ENCODE results near the gene STIP1.

The STIP1 gene

DNA sequence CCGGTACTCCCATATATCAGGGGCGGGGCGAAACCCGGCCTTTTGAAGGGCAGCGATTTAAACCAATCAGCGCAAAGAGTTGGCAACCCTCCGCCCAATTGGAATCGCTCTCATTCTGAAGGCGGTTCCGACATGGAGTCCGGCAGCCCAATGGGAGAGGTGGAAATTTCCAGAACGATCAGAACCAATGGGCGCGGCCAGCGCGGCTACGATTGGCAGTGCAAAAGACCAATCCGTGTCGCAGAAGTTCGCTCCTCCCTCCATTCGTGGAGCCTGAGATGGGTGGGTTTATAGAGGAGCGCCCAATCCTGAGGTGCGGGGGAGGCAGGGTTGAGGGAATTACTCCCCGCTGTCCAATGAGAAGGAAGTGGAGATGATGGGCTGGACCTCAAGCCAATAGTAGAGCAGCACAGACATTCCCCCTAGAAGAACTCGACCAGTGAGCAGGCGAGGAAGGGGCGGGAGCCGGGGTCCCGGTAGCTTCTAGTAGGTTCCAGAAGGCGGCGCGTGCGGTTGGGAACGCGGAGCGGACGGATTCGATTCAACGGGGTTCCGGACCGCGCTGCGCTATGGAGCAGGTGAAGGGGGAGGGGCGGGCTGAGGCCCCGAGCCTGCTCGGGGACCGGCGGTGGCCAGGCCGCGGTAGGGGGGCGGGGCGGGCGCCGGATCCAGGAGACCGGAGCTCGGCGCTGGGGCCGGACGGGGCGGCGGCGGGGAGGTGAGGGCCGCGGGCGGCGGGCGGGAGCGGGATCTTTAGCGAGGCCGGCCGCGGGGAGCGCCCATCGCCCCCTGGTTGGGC lies at the start of gene STIP1:
TSS of gene STIP1 (plus strand) at position 479 of the 799 bp plus-strand sequence. CDS start at position 570, 91 bp downstream.
- peak; percentile 96 to 99 for DNase-seq (ENCODE audit: extremely low read depth in 1 of 2, low read depth in 1 of 2)

DNA sequence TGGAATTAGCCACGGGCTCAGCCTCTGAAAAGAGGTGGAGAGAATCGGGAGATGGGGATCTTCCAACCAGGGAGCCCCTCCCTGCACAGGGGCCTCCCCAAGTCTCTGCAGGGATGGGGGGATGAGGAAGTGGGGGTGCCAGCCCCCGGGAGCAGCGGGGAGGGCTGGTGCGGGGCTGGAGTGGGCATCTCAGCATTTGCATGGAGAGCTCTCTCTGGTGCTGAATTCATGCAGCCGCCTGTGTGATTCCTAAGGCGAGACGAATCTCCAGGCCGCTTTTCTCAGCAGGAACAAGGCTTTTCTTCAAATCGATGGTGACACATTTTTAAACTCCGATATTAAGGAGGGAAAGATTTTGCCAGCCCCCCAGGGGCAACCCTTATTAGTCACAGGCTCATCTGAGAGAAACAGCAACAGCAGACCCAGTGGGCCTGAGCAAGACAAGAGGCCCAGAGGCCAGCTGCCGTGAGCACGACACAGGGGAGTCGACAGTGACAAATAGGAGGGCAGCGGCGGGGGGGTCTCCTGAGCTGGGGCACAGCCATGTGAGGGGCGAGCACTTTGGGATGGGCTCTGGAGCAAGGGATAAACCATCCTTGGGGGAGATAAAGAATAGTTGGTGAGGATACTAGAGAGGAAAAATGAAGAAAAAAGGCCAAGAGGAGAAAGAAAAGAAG lies 49.1 kb upstream of the STIP1 start:
- DNase-seq (ENCODE audit: extremely low read depth in 1 of 2, low read depth in 1 of 2) = no peak

DNA sequence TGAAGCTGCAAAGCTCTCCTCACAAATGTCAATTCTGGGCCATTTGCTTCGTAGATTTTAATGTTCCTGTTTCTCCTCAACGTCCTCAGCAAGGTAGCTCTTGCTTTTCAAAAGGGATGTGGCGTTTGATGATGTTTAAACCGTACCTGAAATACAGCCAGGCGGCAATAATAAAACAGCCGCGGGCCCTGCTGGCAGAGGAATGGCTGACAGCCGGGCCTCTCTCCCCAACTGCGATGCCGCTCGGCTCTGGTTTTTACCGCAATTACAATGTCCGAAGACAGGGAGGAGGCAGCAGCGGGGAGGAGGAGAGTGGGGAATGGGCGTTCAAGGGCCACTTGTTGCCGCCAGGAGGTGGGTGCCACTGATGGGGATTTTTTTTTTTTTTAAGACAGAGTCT lies 47.6 kb upstream of the STIP1 start:
- no peak for DNase-seq (ENCODE audit: extremely low read depth in 1 of 2, low read depth in 1 of 2)

DNA sequence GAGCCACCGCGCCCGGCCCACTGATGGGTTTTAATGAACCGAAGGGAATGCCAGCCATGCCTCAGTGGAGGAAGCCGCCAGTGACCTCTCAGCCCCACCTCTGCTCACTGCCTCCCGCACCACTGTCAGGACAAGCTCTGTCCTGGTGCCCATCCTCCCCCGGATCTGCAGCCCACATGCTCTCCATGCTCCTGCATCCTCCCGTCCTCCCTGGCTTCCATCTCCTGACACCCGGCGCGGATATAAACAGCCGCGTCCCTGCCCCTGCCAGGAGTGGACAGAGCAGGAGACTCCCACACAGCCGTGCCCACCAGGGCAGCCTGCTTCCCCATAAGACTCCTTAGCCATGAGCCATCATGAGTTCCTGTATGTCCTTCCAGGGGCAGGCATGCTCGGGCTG lies 46.9 kb upstream of the STIP1 start:
- DNase-seq (ENCODE audit: extremely low read depth in 1 of 2, low read depth in 1 of 2) = no peak

DNA sequence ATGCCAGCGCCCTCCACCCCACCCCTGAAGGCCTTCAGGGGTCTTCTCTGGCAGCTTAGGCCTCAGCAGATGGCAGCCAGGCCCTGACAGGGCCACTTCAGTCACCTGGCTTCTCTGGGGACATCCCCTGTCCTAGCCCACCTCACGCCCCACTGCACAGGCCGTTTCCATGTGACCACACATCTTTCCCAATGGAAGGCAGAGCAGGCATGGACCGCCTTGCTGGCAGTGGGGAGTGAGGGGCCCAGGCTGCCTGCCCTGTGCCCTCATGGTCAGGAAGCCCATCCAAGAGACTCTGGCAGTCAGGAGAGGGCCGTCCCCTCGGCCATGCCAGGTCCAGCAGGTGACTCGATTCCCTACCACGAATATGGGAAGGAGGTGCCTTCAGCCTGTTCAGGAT lies 45.9 kb upstream of the STIP1 start:
- no peak for DNase-seq (ENCODE audit: extremely low read depth in 1 of 2, low read depth in 1 of 2)

DNA sequence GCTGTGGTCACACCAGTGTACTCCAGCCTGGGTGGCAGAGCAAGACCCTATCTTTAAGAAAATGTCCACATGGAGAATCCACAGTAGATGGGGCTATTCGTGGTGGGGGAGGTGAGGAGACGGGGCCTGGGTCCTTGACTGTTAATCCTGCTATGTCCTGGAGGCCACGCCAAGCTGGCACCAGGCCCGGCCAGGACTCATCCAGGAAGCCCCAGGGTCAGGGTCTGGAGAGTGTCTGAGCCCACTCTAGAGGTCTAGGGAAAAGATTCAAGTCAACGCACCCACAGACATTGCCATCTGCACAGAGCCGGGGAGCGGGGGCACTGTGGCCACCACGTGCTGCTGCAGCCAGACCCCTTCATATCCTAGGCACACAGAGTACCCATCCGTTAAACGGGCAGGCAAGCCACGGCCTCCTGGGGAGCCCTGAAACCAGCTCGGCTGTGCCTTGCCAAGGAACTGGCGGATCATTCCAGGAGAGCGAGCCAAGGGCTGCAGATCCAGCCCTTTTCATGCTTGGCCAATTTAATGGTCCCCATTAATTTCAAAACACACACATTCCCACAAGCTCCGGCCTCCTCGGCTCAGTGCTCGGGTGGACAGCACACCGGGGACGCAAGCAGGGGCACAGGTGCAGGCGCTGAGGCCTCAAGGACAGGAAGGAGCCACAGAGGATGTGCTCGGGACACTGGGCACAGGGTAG lies 44.7 kb upstream of the STIP1 start:
- DNase-seq (ENCODE audit: extremely low read depth in 1 of 2, low read depth in 1 of 2) = no peak

DNA sequence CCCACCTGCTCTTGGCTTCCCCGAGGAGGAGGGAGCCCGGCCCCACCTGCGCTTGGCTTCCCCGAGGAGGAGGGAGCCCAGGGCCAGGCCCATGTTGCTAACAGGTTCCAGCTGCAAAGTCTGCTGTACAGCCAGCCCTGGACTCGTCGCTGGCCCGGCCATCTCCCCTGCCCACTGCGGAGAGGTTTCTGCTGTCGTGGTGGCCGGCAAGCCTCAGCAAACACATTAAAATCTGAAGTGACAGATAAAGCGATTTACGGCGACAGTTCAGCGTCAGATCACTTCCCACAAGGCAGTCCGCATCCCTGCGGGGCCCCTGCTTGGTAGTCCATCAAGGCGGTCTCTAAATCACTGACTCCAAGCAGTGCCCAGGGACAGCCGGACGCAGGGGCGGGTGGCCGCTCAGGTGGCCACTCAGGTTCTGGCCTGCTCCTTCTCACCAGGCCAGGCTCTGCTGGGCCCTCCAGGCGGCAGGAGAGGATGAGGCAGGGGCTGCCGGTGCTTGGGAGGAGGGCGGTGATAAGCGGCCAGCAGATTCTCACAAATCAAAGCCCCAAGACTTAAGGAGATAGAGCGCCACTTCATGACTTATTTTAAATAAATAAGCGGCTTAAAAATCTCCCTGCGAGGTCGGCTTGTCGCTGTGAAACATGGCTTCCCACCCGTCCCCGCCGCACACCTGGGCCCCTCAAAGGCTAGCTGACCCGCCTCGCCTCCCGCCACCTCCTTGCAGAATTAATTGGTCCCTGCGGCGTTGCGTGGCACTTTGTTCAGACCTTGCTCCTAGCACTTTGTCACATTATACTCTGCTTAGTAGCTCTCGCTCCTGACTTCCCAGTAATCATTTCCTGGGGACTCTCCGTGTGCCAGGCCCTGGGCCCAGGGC lies 41.1 kb upstream of the STIP1 start:
- DNase-seq (ENCODE audit: extremely low read depth in 1 of 2, low read depth in 1 of 2) = no peak

DNA sequence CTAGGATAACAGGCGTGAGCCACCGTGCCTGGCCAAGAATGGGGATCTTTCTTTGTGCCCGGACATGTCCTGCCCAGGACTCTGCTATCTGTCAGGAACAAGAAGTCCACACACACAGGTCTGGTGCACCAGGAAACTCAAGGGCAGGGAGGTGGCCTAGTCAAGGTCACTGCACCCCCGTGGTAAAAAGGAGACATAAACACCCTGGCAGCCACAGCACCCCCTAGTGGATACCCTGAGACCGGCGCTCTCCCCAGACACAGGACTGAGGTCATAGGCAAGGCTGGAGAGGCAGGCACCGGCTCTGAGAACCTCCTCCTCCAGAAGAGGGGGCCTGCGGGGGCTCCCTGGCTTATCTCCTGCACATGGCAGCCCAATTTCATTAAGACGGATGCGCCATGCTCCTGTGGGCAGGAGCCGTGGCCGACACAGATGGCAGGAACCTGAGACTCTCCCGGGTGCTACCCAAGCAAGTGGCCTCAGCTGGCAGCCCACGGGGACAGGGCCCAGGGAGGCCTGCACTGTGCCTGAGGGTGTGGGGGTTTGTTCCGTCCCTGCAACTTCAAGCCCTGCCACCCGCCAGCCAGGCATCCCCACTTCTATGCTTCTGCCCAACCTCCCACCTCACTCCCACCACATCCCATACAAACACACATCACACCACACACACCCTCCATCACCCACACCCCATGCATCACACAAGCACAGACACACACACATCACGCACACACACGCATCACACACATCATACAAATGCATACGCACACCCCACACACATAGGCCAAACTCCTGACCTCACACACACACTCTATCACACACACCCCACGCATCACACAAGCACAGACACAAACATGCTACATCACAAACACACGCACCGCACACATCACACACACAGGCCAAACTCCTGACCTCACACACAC lies 39.7 kb upstream of the STIP1 start:
- DNase-seq (ENCODE audit: extremely low read depth in 1 of 2, low read depth in 1 of 2) = peak; percentile 27 to 35

DNA sequence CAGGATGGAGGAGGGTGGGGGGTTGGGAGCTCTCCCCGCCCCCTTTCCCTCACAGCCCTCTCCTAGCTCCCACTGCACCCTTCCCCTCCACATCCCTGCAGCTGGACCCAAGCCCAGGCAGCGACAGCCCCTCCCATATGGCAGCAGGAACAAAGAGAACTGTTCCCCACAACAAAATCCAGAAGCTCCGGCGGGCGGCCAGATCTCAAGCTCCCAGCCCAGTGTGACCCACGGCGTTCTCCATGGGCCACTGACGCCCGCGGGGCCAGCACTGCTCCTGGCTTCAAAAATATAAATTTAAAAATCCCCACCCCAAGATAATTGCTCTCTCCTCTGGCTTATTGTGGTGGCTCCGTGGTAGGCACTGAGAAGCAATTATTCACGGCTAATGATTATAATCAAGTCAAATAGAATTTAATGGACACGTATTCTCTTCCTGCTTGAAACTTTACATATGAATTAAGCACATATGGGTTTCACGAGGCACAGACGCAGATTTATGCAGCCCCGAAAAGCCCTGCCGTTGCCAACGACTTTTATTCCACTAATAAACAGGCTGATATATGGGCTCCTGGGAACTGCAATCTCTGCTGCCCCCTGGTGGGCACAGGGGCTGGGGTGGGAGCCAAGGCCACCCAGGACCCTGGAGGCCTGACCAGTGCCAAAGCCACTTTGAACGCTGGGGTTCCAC lies 37.6 kb upstream of the STIP1 start:
- DNase-seq (ENCODE audit: extremely low read depth in 1 of 2, low read depth in 1 of 2) = peak; percentile 19 to 66

DNA sequence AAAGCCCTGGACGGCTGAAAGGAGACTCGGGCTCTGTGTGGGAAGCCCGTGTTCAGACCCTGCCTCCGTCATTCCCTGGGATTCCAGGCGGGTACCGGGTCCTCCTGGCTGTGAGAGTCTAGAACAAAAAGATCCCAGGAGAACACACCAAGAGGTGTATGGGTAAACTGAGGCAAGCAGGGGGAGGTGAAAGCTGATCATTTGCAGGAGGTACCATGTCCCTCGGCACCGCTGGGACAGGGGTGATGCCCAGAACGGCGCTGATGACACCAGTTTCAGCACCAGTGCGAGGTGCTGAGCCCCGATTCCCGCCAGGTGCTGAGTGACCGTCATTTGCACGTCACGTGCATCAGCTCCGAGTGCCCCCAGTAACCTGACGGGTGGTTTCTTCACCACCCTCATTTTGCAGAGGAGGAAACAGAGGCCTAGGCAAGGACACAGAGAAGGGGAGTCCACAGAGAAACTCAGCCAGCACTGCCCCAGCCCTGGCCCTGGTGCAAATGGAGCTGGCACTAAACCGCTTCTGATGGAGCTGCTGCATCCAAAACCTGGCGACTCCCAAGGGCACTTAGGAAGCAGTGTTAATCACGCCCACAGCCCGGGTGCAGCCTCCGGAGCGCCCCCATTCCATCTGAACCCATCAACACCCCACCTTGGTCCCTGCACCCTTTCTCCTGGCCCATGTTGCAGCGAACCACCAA lies 36.9 kb upstream of the STIP1 start:
- DNase-seq (ENCODE audit: extremely low read depth in 1 of 2, low read depth in 1 of 2) = no peak

DNA sequence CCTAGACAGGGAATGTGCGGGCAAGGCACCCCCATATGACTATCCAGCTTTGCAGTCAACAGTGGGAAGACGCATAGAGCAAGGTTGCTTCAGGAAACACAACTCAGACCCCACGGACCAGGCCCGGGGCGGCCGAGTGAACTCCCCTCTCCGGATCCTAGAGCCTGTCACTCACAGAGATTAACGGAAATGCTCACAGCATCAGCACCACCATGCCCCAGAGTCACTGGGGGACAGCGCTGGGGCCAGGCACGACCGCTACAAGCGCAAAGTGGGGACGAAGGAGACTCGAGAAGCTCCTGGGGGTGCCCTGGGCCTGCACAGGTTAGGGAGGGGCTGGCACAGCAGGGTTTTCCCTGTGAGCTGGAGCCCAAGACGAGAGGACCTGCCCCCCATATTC lies 35.9 kb upstream of the STIP1 start:
- no peak for DNase-seq (ENCODE audit: extremely low read depth in 1 of 2, low read depth in 1 of 2)

DNA sequence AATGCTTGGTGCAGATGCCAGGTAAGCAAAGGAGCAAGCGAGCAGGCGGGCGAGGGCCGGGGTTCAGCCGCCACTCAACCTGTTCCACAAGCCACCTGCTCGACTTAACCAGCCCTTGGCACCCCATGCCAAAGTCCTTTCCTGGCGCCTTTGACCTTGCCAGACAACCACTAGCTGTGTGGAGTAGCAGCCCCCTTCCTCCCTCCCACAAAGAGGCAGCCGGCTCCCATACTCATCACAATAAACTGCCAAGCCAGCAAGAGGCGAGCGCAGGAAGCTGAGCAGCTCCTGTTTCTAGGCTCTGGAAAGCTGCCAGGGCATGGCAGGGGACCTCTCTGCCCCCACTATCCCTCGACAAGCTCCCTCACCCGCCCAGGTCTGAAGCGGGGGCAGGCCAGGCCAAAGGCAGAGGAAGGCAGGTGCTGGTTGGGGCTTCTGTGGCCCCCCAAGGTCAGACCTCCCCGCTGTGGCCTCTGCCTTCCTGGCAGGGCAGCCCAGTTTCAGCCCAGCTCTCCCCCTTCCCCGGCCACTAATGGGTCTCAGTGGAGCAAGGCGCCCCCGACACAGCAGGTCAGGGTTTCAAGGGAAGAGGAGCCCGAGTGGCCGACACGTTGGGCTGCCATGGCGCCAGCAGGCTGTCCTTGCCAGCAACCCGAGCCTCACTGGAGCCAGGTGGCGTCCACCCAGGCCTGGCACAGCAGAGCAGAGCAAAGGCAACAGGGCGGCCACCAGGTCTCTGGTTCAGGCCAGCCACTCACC lies 35.3 kb upstream of the STIP1 start:
- DNase-seq (ENCODE audit: extremely low read depth in 1 of 2, low read depth in 1 of 2) = no peak

DNA sequence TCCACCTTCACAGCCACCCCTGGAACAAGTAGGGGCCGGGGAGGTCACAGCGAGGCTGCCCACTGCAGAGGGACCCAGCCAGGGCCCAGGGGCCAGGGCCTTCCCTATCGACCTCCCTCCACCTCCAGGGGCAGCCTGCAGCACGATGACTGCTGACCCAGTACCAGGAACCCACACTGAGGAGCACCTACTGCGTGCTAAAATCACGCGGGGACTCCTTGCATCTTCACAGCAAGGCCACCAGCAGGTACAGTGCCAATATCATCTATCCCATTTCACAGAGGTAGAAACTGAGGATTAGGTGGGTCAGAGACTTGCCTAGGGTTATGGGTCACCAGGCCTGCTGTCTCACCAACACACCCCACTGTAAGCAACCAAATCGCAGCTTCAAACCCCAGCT lies 34.6 kb upstream of the STIP1 start:
- no peak for DNase-seq (ENCODE audit: extremely low read depth in 1 of 2, low read depth in 1 of 2)

DNA sequence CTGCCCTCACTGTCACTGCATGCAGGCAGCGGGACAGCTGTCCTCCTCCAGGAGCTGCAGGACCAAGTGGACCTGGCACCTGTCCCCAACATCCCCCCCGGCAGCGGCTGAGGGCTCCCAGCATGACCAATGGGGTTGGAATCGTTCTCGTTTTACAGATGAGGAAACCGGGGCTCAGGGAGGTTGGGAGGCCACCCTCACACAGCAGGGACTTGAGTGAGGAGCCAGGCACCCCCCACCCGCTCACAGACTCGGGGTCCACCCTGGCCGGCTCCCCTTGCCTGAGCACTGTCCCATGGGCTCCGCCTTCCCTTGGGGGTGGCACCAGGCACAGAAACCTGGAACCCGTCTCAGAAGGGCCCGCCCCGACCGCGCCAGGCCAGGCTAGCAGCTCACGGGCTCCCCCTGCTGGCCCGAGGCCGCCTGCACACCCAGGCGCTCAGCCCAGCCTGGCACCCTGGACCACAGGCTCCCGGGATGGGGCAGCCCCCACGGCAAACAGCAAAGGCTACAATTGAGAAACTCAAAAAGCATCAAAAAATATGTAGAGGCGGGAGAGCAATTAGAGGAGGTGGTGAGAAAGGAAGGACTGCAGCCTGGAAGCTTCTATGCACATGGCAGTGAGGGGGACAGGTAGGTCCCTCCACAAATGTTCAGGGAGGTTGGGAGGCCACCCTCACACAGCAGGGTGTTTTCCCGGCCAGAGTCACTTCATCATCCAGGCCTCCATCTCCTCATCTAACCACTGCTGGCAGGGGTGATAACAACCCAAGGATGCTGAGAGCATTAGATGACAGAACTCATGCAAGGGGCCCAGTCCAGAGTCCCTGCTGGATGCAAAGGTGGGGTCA lies 32.9 kb upstream of the STIP1 start:
- peak; percentile 24 to 61 for DNase-seq (ENCODE audit: extremely low read depth in 1 of 2, low read depth in 1 of 2)

DNA sequence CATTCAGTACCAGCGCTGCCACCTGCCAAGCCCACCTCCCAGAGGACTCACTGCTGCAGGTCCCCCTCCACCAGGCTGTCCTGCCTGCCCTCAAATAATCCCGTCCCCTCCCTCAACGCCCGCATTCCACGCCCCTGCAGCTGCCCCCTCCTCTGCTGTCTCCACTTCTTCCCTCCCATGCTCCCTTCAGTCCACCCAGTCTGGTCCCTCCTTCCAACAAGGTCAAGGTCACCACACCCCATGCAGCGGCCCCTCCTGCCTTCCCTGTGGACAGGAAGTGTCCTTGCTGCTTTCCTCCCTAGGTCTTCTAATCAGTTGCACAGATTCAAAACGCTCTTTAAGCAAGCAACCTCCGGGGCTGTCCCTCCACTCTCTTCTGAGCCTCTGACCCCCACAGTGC lies 32.2 kb upstream of the STIP1 start:
- DNase-seq (ENCODE audit: extremely low read depth in 1 of 2, low read depth in 1 of 2) = no peak

DNA sequence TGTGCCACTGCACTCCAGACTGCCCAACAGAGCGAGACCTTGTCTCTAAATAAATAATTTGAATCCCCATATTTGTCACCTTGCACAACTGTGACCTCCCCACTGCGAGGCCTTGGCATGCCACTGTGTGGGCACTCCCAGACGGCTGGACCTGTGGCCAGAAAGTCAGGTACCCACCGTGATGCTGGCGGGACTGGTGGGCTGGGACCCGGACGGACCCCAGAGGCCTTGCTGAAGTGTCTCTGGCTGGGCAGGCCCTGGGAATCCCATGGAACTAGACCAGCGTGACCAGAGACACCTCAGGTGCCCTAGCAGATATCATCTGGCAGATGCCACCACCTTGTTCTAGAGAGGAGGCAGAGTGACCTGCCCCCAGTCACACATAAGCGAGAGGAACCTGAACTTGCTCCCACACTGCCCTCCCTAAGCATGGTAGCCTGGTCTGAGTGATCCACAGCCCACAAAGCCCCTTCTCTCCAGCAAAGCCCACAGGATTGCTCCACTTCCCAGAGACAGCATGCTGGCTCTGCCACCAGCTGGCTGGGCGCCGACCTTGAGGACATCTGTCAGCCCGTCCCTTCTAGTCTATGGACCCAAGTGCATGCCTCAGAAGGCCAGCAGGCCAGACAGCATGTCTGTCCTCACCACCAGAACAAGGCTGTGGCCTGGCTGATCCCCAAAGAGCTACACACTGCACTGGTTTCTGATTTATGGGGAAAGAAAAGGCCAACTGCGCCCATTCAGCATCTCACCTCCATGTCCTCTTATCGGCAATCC lies 29.5 kb upstream of the STIP1 start:
- DNase-seq (ENCODE audit: extremely low read depth in 1 of 2, low read depth in 1 of 2) = no peak
